NCI-H2029 treated with DMSO at 0.1 percent for 48 hours (cell line): ENCODE results near the gene BLVRB.
A peak's percentile ranks its signal among the peaks of the same experiment; 100 is the strongest.
"Not testable (repeated sequence)": the region's sequence is repeated elsewhere in the genome, so short reads cannot be mapped to it uniquely, and the experiment has no call there.

Experiments
- DNase-seq: peaks from one replicate; lab custom pipeline; 2025; lab: John Stamatoyannopoulos, UW

BLVRB gene

GRCh38 chr19:40465557-40466218, at the start of gene BLVRB:
TSS of gene BLVRB (minus strand) at chr19:40465745. CDS start at chr19:40465688, 57 bp downstream.
- peak; percentile 87 for DNase-seq

DNA sequence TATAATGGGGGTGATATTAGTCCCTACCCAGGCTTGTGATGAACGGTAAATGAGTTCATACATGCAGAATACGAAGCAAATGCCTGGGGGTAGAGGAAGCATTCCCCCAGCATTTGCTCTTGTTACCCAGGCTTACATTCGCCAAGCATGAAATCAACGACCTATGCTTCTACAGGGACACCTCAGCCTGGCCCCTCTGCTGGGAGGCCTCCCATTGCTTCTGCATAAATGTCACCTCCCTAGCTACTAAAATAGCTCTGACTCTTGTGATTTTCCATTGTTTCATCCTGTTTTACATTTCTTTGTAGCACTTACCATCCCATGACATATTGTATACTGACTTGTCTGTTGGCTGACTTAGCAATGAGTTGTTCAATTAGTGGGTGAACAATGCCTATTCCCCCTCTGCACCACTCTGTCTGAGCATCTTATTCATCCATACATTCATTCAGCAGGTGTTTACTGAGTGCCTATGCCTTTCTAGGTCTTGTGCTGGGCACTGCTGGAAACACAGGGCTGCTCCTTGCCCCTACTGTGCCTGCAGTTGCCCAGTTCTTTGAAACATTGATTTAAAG, 48.3 kb upstream of the BLVRB start:
- no peak for DNase-seq

DNA sequence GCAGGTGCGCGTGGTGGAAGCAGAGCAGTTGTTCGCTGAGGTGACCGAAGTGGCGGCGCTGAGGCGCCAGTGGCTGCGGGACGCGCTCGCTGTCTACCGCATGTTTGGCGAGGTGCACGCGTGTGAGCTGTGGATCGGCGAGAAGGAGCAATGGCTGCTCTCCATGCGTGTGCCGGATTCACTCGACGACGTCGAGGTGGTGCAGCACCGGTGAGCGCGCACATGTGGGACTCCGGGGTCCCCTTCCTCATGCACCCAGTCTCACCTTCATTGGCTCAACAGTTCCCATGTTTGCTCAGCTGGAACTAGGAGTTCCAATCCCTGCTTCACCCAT, 47.8 kb upstream of the BLVRB start:
- DNase-seq = no peak

DNA sequence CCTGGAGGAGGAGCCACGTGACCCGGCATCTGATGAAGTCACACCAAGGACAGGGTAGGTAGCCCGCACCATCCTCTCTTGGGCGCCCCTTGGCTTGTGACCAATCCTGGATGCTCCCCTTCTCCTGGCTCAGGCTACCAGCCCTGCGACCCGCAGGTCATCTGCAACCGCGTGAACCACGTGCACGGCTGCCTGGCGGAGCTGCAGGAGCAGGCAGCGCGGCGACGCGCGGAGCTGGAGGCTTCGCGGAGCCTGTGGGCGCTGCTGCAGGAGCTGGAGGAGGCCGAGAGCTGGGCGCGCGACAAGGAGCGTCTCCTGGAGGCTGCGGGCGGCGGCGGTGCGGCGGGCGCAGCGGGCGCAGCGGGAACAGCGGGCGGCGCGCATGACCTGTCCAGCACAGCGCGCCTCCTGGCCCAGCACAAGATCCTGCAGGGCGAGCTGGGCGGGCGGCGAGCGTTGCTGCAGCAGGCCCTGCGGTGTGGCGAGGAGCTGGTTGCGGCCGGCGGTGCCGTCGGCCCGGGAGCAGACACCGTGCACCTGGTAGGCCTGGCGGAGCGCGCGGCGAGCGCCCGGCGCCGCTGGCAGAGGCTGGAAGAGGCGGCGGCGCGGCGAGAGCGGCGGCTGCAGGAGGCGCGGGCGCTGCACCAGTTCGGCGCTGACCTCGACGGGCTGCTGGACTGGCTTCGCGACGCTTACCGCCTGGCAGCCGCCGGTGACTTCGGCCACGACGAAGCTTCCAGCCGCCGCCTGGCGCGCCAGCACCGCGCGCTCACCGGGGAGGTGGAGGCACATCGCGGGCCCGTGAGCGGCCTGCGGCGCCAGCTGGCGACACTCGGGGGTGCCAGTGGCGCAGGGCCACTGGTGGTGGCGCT, 47.2 kb upstream of the BLVRB start:
- no peak for DNase-seq

DNA sequence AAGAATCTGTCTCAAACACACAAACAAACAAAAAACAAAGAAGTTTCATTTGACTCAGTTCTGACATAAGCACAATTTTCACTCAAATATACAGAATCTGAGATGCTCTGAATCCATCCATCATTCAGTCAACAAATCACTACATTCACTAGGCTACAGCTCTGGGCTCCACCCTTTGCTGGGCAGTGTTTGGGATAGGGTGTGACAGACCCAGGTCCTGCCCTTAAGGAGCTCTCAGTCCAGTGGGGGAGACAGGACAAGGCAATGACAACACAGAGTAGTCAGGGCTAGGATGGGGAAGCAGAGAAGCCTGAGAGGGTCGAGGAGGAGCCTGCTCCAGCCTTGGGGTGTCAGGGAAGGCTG, 46.5 kb upstream of the BLVRB start:
- DNase-seq = no peak

- no peak for DNase-seq
These were observed 45.9 kb upstream of the BLVRB start for GRCh38 chr19:40511487-40511886.

GRCh38 chr19:40510526-40511115, 45.1 kb upstream of the BLVRB start:
- DNase-seq = no peak

DNA sequence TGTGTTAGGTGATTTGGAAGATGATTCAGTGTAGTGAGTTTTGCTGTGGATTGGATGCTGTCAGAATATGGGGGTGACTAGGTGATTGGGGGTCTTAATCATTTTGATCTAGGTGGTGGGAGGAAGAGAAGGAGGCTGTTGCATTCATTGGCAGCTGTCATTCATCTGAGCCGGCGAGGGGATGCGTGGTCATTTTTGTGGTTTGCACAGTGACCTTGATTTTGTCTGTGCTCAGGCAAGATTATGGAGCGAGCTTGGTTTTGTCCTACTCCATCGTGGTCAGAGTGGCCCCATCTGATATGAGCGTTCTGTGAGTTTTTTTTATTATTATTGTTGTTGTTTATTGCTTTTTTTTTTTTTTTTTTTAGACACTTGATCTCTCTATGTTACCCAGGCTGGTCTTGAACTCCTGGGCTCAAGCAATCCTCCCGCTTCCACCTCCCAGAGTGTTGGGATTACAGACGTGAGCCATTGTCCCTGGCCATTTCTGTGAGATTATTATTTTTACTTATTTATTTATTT, 43.3 kb upstream of the BLVRB start:
- no peak for DNase-seq

DNA sequence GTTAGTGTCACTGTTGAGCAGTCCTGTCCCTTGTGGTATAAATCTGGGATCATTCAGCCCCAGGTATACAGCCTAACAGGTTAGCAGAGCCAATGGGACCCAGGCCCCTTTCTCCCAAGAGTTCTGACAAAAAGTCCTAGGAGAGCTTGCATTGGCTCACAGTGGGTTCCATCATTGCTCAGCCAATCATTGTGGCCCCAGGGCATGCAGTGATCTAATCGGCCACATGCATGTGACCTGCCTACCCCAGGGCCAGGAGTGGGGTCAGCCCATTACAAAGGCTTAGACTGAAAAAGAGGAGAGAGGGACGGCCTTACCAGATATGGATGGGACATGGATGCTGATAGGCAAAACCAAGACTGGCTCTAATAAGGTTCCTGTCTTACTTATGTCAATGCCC, 42.3 kb upstream of the BLVRB start:
- no peak for DNase-seq

DNA sequence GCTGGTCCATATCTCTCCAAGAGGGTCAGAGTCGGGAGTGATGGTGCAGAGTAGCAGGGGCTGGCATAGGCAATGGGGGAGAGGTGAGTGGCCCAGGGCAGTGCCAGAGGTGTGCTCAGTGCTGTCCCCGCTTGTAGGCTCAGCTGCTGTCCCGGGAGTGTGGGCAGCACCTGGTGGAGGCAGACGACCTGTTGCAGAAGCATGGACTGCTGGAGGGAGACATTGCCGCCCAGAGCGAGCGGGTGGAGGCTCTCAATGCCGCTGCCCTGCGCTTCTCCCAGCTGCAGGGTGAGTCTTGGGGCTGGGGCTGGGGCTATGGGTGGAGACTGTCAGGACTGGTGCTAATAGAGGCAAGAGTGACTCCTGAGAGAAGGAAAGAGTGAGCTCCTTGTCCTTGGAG, 40.6 kb upstream of the BLVRB start:
- no peak for DNase-seq

DNA sequence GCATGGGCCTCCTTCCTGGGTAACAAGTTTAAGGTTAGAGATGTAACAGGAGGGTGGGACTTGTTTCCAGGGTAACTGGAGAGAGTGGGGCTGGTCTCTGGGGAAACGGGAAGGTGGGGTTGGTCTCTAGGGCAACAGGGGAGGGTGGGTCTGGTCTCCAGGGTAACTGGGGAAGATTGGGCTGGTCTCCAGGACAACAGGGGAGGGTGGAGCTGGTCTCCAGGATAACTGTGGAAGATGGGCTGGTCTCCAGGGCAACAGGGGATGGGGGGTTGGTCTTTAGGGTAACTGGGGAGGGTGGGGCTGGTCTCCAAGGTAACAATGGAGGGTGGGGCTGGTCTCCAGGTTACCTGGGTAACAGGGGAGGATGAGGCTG, 37.8 kb upstream of the BLVRB start:
- no peak for DNase-seq

GRCh38 chr19:40502647-40503319, 37.2 kb upstream of the BLVRB start:
- DNase-seq = no peak

DNA sequence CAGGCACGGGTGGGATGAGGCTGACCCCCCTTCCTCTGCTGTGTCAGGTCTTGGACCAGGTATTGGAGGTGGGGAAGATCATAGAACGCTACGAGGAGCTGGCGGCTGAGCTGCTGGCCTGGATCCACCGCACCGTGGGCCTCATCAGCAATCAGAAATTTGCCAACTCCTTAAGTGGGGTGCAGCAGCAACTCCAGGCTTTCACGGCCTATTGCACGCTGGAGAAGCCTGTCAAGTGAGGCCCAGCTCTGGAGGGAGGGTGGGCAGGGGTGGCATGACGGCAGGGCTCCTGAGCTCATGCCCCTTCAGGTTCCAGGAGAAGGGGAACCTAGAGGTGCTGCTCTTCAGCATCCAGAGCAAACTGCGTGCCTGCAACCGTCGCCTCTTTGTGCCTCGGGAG, 36.5 kb upstream of the BLVRB start:
- no peak for DNase-seq

- no peak for DNase-seq
These were observed 36.1 kb upstream of the BLVRB start for GRCh38 chr19:40501599-40501998.

DNA sequence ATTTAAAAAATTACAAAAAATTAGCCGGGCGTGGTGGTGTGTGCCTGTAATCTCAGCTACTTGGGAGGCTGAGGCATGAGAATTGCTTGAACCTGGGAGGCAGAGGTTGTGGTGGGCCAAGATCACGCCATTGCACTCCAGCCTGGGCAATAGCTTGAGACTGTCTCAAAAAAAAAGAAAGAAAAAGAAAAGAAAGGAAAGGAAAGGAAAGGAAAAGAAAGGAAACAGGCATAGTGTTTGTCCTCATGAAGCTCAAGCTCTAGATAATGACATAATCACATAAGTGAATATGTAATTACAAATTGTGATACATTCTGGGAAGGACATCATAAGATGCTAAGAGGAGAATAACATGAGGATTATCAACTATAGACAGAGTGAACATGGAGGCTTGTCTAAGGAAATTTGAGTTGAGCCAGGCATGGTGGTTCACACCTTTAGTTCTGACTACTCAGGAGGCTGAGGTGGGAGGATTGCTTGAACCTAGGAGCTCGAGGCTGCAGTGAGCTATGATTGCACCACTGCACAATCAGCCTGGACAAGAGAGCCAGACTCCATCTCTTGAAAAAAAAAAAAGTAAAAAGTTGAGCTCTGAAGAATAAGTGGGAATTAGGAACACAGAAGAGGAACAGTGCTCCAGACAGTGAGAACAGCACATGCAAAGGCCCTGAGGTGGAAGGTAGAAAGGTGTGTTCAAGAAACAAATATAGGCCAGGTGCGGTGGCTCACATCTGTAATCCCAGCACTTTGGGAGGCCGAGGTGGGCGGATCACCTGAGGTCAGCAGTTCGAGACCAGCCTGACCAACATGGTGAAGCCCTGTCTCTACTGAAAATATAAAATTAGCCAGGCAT, 35.4 kb upstream of the BLVRB start:
- not testable (repeated sequence) for DNase-seq

DNA sequence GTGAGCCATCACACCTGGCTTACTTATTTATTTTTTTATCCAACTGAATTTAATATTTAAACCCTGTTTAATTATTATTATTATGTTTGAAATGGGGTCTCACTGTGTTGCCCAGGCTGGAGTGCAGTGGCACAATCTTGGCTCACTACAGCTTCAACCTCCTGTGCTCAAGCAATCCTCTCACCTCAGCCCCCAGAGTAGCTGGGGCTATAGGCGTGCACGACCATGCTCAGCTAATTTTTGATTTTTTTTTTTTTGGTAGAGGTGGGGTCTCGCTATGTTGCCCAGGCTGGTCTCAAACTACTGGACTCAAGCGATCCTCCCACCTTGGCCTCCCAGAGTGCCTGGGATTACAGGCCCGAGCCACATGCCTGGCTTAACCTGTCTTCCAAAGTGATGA, 33.8 kb upstream of the BLVRB start:
- DNase-seq = no peak

- DNase-seq = no peak
These were observed 31.7 kb upstream of the BLVRB start for GRCh38 chr19:40497214-40497613.

DNA sequence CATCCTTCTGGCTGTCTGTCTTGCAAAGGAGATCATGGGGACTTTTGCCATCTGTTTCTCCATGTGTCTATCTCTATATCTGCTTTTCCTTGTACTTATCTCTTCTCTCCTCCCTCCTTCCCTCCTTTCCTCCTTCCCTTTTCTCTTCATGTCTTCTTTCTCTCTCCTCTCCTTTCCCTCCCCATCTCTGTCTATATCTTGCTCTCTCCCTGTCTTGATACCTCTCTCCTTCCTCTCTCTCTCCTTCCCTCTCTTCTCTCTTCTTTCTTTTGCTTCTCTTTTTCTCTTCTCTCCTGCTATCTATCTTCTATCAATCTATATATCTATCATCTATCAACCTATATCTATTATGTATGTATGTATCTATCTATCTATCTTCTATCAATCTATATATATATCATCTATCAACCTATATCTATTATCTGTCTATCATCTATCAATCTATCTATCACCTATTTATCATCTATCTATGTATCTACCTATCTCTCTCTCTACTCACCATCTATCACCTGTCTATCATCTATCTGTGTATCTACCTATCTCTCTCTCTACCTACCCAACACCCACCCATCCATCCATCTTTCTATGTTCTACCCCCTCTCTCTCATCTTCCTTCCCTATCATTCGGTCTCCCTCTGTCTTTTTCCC, 28.8 kb upstream of the BLVRB start:
- no peak for DNase-seq

GRCh38 chr19:40493778-40494177, 28.2 kb upstream of the BLVRB start:
- DNase-seq = no peak

GRCh38 chr19:40492274-40492673, 26.7 kb upstream of the BLVRB start:
- no peak for DNase-seq

GRCh38 chr19:40489882-40490230, 24.3 kb upstream of the BLVRB start:
- DNase-seq = no peak
